Esophagus (tissue), 2 donors: Measurements from ENCODE around the gene VENTX. TPM values are rescaled to one million over a fixed set of nuclear protein-coding genes. Genes with fewer than 3 reads are reported as not detected.
A peak's percentile ranks its signal among the peaks of the same experiment; 100 is the strongest.
"Not testable (repeated sequence)": the region's sequence is repeated elsewhere in the genome, so short reads cannot be mapped to it uniquely, and the experiment has no call there.

ENCODE experiments used
- H3K27ac ChIP-seq, 2 donors: one replicate each; pipeline ENCODE4 v1.5.1; 2013; ENCODE audit warnings: low read depth in 2 of 2, mild to moderate bottlenecking in 2 of 2, inconsistent platforms in 1 of 2, low read length in 1 of 2, moderate library complexity in 1 of 2
- H3K27me3 ChIP-seq, 2 donors: one replicate each; pipeline ENCODE4 v1.6.1; 2013; ENCODE audit warnings: low read length in 2 of 2, control low read depth in 1 of 2, mild to moderate bottlenecking in 1 of 2; ENCODE audit not compliant: insufficient read depth in 2 of 2, control insufficient read depth in 1 of 2
- H3K36me3 ChIP-seq, 2 donors: one replicate each; pipeline ENCODE4 v1.6.1; 2013; ENCODE audit warnings: low read length in 1 of 2; ENCODE audit not compliant: control insufficient read depth in 2 of 2, insufficient read depth in 2 of 2
- H3K4me1 ChIP-seq, 2 donors: one replicate each; pipeline ENCODE4 v1.6.1; 2013; ENCODE audit warnings: low read length in 1 of 2; ENCODE audit not compliant: control insufficient read depth in 2 of 2, insufficient read depth in 2 of 2
- H3K4me3 ChIP-seq, 2 donors: one replicate each; pipeline ENCODE4 v1.5.1; 2013; ENCODE audit warnings: low read length in 2 of 2, mild to moderate bottlenecking in 2 of 2, low read depth in 1 of 2, moderate library complexity in 1 of 2
- H3K9me3 ChIP-seq, 2 donors: one replicate each; pipeline ENCODE4 v1.6.1; 2013; ENCODE audit warnings: mild to moderate bottlenecking in 2 of 2, low read depth in 1 of 2, low read length in 1 of 2, moderate library complexity in 1 of 2; ENCODE audit not compliant: control insufficient read depth in 2 of 2, insufficient read depth in 1 of 2
- WGBS, 2 donors: extraction: QIAGEN DNeasy Blood & Tissue Kit; methylation state at CpG; one replicate each; pipeline ENCODE4 v1.1.7; 2013; 5-methylcytosine and 5-hydroxymethylcytosine counted together
- polyA plus RNA-seq, 2 donors: library from polyadenylated mRNA; stranded (reverse); fragments of 200-250 nt; gene quantifications; one replicate each; pipeline ENCODE4 v1.2.3, GENCODE V29; 2013
- donor health status: healthy with polysubstance abuse.
- donor health status: Bipolar disorder and iron deficiency.

VENTX gene
- polyA plus RNA-seq, 2 donors, result 0.12 to 0.37 TPM

- Histone ChIP-seq H3K4me3 (no peak overlapping the region), H3K36me3 (no peaks in the 10 kb centered on the region), H3K9me3 (no peaks in the 10 kb centered on the region), H3K27ac (peak overlapping the region; percentile 89 to 91), H3K27me3 (no peaks in the 10 kb centered on the region), H3K4me1 (peaks cover 9 to 50% of the 10 kb centered on the region in 2 donors)
- WGBS, 2 donors, result 44 to 60% methylated on average over 24 of the region's 24 CpGs
Observed at GRCh38 chr10:133258818-133259601, 21.4 kb downstream of the VENTX start.

- H3K9me3 ChIP-seq, result no peaks in the 10 kb centered on the region
- no peaks in the 10 kb centered on the region for H3K36me3 ChIP-seq
- H3K27ac ChIP-seq, result peak overlapping the region; percentile 20 to 77
- H3K27me3 ChIP-seq, result no peaks in the 10 kb centered on the region
- peaks cover 9 to 50% of the 10 kb centered on the region in 2 donors for H3K4me1 ChIP-seq
- no peak overlapping the region for H3K4me3 ChIP-seq
- 75 to 78% methylated on average over 12 of the region's 12 CpGs for WGBS, 2 donors
Observed at GRCh38 chr10:133259602-133259989, 21.9 kb downstream of the VENTX start.

- H3K36me3 ChIP-seq, result peaks cover 0 to 2% of the 10 kb centered on the region in 2 donors
- H3K27me3 ChIP-seq, result no peaks in the 10 kb centered on the region
- H3K4me1 ChIP-seq, result peaks cover 9 to 50% of the 10 kb centered on the region in 2 donors
- H3K27ac ChIP-seq, result peak overlapping the region; percentile 83 to 84
- peak overlapping the region; percentile 66 to 68 for H3K4me3 ChIP-seq
- 22 to 24% methylated on average over 42 to 50 of the region's 50 CpGs for WGBS, 2 donors
- no peaks in the 10 kb centered on the region for H3K9me3 ChIP-seq
Observed at GRCh38 chr10:133260895-133261725, 23.5 kb downstream of the VENTX start.

GRCh38 chr10:133261726-133262325, 24.2 kb downstream of the VENTX start:
- Histone ChIP-seq H3K27ac (peak overlapping the region; percentile 83 to 84), H3K36me3 (peaks cover 0 to 2% of the 10 kb centered on the region in 2 donors), H3K4me3 (peak overlapping the region; percentile 66 to 68), H3K27me3 (no peaks in the 10 kb centered on the region), H3K4me1 (peaks cover 9 to 50% of the 10 kb centered on the region in 2 donors), H3K9me3 (no peaks in the 10 kb centered on the region)
- WGBS, 2 donors, result 1 to 2% methylated on average over 19 to 79 of the region's 79 CpGs

- peaks cover 0 to 2% of the 10 kb centered on the region in 2 donors for H3K36me3 ChIP-seq
- H3K4me1 ChIP-seq, result peaks cover 9 to 45% of the 10 kb centered on the region in 2 donors
- no peaks in the 10 kb centered on the region for H3K27me3 ChIP-seq
- 72 to 73% methylated on average over 14 of the region's 14 CpGs for WGBS, 2 donors
- H3K4me3 ChIP-seq, result no peak overlapping the region
- no peaks in the 10 kb centered on the region for H3K9me3 ChIP-seq
- H3K27ac ChIP-seq, result peak overlapping the region in 1 of 2 donors; percentile 63
Observed at GRCh38 chr10:133262696-133263095, 25.0 kb downstream of the VENTX start.

- Histone ChIP-seq H3K4me3 (no peak overlapping the region), H3K9me3 (no peaks in the 10 kb centered on the region), H3K4me1 (peaks cover 4 to 36% of the 10 kb centered on the region in 2 donors), H3K27me3 (no peaks in the 10 kb centered on the region), H3K27ac (no peak overlapping the region), H3K36me3 (peaks cover 0 to 2% of the 10 kb centered on the region in 2 donors)
- WGBS, 2 donors, result 88 to 92% methylated on average over 8 to 10 of the region's 10 CpGs
Observed at GRCh38 chr10:133263674-133264073, 26.0 kb downstream of the VENTX start.

- Histone ChIP-seq H3K4me3 (no peak overlapping the region), H3K27ac (no peak overlapping the region), H3K4me1 (peaks cover 0 to 28% of the 10 kb centered on the region in 2 donors), H3K36me3 (peaks cover 0 to 2% of the 10 kb centered on the region in 2 donors), H3K27me3 (no peaks in the 10 kb centered on the region), H3K9me3 (no peaks in the 10 kb centered on the region)
- WGBS, 2 donors, result 36 to 47% methylated on average over 9 of the region's 9 CpGs
Observed at GRCh38 chr10:133264461-133264860, 26.8 kb downstream of the VENTX start.

GRCh38 chr10:133265052-133265451, 27.4 kb downstream of the VENTX start:
- peaks cover 0 to 22% of the 10 kb centered on the region in 2 donors for H3K4me1 ChIP-seq
- H3K27me3 ChIP-seq, H3K4me3 ChIP-seq, H3K36me3 ChIP-seq, H3K9me3 ChIP-seq, H3K27ac ChIP-seq: not testable (repeated sequence)
- WGBS, 2 donors, result 67 to 78% methylated on average over 9 to 10 of the region's 10 CpGs

- Histone ChIP-seq H3K36me3 (peaks cover 0 to 8% of the 10 kb centered on the region in 2 donors), H3K27me3 (no peaks in the 10 kb centered on the region), H3K27ac (no peak overlapping the region), H3K4me3 (no peak overlapping the region), H3K4me1 (peaks cover 0 to 13% of the 10 kb centered on the region in 2 donors), H3K9me3 (no peaks in the 10 kb centered on the region)
- WGBS, 2 donors, result 76 to 88% methylated on average over 21 of the region's 21 CpGs
Observed at GRCh38 chr10:133266056-133266795, 28.6 kb downstream of the VENTX start.
